ENCODE measurements around the gene MYH11. TPM values are rescaled to one million over a fixed set of nuclear protein-coding genes. Genes with fewer than 3 reads are reported as not detected.

Gene MYH11
- total RNA-seq, 1 experiment from 2014 or later: not detected

DNA sequence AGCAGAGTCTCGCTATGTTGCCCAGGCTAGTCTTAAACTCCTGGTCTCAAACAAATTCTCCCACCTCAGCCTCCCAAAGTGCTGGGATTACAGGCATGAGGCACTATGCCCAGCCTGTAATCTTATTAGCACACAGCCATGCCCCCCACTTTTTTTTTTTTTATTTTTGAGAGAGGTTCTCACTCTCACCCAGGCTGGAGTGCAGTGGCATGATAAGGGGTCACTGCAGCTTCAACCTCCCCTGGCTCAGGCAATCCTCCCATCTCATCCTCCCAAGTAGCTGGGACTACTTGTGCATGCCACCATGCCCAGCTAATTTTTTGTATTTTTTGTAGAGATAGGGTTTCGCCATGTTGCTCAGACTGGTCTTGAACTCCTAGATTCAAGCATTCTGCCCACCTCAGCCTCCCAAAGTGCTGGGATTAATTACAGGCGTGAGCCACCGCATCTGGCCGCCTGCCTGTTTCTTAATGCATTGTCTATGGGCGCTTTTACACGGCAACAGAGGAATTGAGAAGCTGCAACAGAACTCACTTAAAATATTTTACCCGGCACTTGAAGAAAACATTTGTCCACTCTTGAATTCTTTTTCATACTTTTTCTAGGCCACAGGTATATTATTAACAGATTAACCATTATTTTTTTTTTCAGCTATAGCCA, 40.4 kb upstream of the MYH11 start:
- ChIA-PET CTCF (interaction anchor here (0.9 kb wide), 1 partner anchor 9 kb away, joined by 4 read pairs; the partner anchor contains the start of gene CEP20), POLR2A (interaction anchor here (0.6 to 7.6 kb wide), 4 partner anchors 10 to 142 kb away, joined by 3 to 97 read pairs (median 4); partner anchors contain the start of gene CEP20)
- Mint-ChIP-seq H3K4me1 (ENCODE audit: insufficient read depth, unreplicated experiment) (peaks cover 18% of the 10 kb centered on the region), H3K4me3 (ENCODE audit: unreplicated experiment) (no peak overlapping the region), H3K9me3 (ENCODE audit: unreplicated experiment) (no peaks in the 10 kb centered on the region), H3K27ac (ENCODE audit: low read depth, unreplicated experiment) (no peak overlapping the region), H3K36me3 (ENCODE audit: insufficient read depth, unreplicated experiment) (peaks cover 6% of the 10 kb centered on the region), H3K27me3 (ENCODE audit: insufficient read depth, unreplicated experiment) (no peaks in the 10 kb centered on the region)
- no peak for DNase-seq (ENCODE audit: unreplicated experiment)
- TF ChIP-seq, protein P1, sequence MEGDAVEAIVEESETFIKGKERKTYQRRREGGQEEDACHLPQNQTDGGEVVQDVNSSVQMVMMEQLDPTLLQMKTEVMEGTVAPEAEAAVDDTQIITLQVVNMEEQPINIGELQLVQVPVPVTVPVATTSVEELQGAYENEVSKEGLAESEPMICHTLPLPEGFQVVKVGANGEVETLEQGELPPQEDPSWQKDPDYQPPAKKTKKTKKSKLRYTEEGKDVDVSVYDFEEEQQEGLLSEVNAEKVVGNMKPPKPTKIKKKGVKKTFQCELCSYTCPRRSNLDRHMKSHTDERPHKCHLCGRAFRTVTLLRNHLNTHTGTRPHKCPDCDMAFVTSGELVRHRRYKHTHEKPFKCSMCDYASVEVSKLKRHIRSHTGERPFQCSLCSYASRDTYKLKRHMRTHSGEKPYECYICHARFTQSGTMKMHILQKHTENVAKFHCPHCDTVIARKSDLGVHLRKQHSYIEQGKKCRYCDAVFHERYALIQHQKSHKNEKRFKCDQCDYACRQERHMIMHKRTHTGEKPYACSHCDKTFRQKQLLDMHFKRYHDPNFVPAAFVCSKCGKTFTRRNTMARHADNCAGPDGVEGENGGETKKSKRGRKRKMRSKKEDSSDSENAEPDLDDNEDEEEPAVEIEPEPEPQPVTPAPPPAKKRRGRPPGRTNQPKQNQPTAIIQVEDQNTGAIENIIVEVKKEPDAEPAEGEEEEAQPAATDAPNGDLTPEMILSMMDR (IDR thresholded peaks at IDR 0.05; ENCODE audit: unreplicated experiment): no peak
- intact Hi-C loops (cut with micrococcal nuclease): no loop called here
- no TSS peak for BruUV-seq (replicated peaks)

GRCh38 chr16:15894571-15895374, 37.9 kb upstream of the MYH11 start:
- no TSS peak for BruUV-seq (replicated peaks)
- intact Hi-C loops (cut with micrococcal nuclease): no loop called here
- Mint-ChIP-seq H3K27me3 (ENCODE audit: insufficient read depth, unreplicated experiment) (no peaks in the 10 kb centered on the region), H3K4me3 (ENCODE audit: unreplicated experiment) (no peak overlapping the region), H3K9me3 (ENCODE audit: unreplicated experiment) (no peaks in the 10 kb centered on the region), H3K4me1 (ENCODE audit: insufficient read depth, unreplicated experiment) (peaks cover 5% of the 10 kb centered on the region), H3K27ac (ENCODE audit: low read depth, unreplicated experiment) (no peak overlapping the region), H3K36me3 (ENCODE audit: insufficient read depth, unreplicated experiment) (peaks cover 6% of the 10 kb centered on the region)
- TF ChIP-seq, protein P1 (IDR thresholded peaks at IDR 0.05; ENCODE audit: unreplicated experiment): no peak
- DNase-seq (ENCODE audit: unreplicated experiment): no peak
- POLR2A ChIA-PET: interaction anchor here (1.0 to 2.8 kb wide), 3 partner anchors 55 to 131 kb away, joined by 3 to 10 read pairs (median 3); no protein-coding TSS in a partner anchor
- CTCF ChIA-PET: interaction anchor here (0.6 to 1.1 kb wide), 3 partner anchors 21 to 62 kb away, joined by 3 to 4 read pairs (median 3); no protein-coding TSS in a partner anchor

DNA sequence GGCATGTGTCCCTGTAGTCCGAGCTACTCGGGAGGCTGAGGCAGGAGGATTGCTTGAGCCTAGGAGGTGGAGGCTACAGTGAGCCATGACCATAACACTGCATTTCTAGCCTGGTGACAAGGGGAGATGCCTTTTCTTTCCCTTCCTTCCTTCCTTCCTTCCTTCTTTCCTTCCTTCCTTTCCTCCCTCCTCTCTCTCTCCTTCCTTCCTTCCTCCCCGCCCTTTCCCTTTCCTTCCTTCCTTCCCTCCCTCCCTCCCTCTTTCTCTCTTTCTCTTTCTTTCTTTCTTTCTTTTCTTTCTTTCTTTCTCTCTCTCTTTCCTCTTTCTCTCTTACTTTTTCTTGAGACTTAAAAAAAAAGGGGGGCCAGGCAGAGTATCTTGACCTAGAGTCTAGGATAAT, 34.7 kb upstream of the MYH11 start:
- Mint-ChIP-seq H3K27ac (ENCODE audit: low read depth, unreplicated experiment) (no peak overlapping the region), H3K4me1 (ENCODE audit: insufficient read depth, unreplicated experiment) (peaks cover 6% of the 10 kb centered on the region), H3K4me3 (ENCODE audit: unreplicated experiment) (no peak overlapping the region), H3K9me3 (ENCODE audit: unreplicated experiment) (no peaks in the 10 kb centered on the region), H3K36me3 (ENCODE audit: insufficient read depth, unreplicated experiment) (peaks cover 12% of the 10 kb centered on the region), H3K27me3 (ENCODE audit: insufficient read depth, unreplicated experiment) (no peaks in the 10 kb centered on the region)
- ChIA-PET POLR2A (interaction anchor here (1.8 kb wide), 1 partner anchor 8 kb away, joined by 5 read pairs; no protein-coding TSS in a partner anchor), CTCF (no interaction called here)
- no peak for DNase-seq (ENCODE audit: unreplicated experiment)
- TF ChIP-seq, protein P1 (IDR thresholded peaks at IDR 0.05; ENCODE audit: unreplicated experiment): no peak
- intact Hi-C loops (cut with micrococcal nuclease): no loop called here
- no TSS peak for BruUV-seq (replicated peaks)
